ENCODE data around the gene NHLH1. TPM values are rescaled to one million over a fixed set of nuclear protein-coding genes. Genes with fewer than 3 reads are reported as not detected.

Gene NHLH1
- total RNA-seq (under 1 TPM in 3 of 5 donors, not detected in 2; 0.16 to 0.38 (median 0.38) TPM), total RNA-seq (0 to 0.35 (median 0.06) reads per million in 29 experiments)
- total RNA-seq (2013), result not detected

GRCh38 chr1:160366731-160367515 is at the start of gene NHLH1:
TSS of gene NHLH1 (plus strand) at chr1:160367071. CDS start at chr1:160370732, 3,661 bp downstream.
- ChIA-PET POLR2A (no interaction called here), CTCF (interaction anchor here in 1 of 2 donors (0.7 kb wide), 2 partner anchors 90 to 266 kb away, joined by 3 to 7 read pairs; no protein-coding TSS in a partner anchor)
- Mint-ChIP-seq H3K27ac (no peak within 1 kb of the TSS), H3K9me3 (no peaks in the 10 kb centered on the region), H3K4me1 (peaks cover 0 to 6% (median 3%) of the 10 kb centered on the region in 3 donors), H3K4me3 (no peak within 1 kb of the TSS), H3K27me3 (no peaks in the 10 kb centered on the region), H3K36me3 (no peaks in the 10 kb centered on the region)
- Histone ChIP-seq H3K9me3 (no peaks in the 10 kb centered on the region), H3K4me3 (ENCODE audit: control insufficient read depth in 1 of 2, extremely low read depth in 1 of 2, low read length in 1 of 2) (no peak within 1 kb of the TSS), H3K4me1 (ENCODE audit: control insufficient read depth in 1 of 2, extremely low read depth in 1 of 2, insufficient read depth in 2 of 2, low read length in 2 of 2) (no peaks in the 10 kb centered on the region), H3K27ac (ENCODE audit: low read length) (no peak within 1 kb of the TSS), H3K27me3 (replicated peaks in 1 of 2; ENCODE audit: control insufficient read depth in 2 of 2, extremely low read depth in 1 of 2, insufficient read depth in 2 of 2, low read length in 1 of 2) (no peaks in the 10 kb centered on the region), H3K36me3 (ENCODE audit: control insufficient read depth in 2 of 2, extremely low read depth in 1 of 2, insufficient read depth in 1 of 2, low read length in 1 of 2) (no peaks in the 10 kb centered on the region)
- 89% methylated on average over 4 of the region's 15 CpGs for WGBS (ENCODE audit: insufficient coverage)
- ATAC-seq (replicated peaks in 1 of 4) (no peak), DNase-seq (no peak)

- peaks cover 0 to 1% (median under 1%) of the 10 kb centered on the region in 3 donors for H3K9me3 Mint-ChIP-seq
- Histone ChIP-seq H3K27me3 (replicated peaks in 1 of 2; ENCODE audit: control insufficient read depth in 2 of 2, extremely low read depth in 1 of 2, insufficient read depth in 2 of 2, low read length in 1 of 2) (no peaks in the 10 kb centered on the region), H3K36me3 (ENCODE audit: control insufficient read depth in 2 of 2, extremely low read depth in 1 of 2, insufficient read depth in 1 of 2, low read length in 1 of 2) (peaks cover 17 to 66% of the 10 kb centered on the region in 2 donors), H3K4me1 (ENCODE audit: control insufficient read depth in 1 of 2, extremely low read depth in 1 of 2, insufficient read depth in 2 of 2, low read length in 2 of 2) (no peaks in the 10 kb centered on the region), H3K4me3 (ENCODE audit: control insufficient read depth in 1 of 2, extremely low read depth in 1 of 2, low read length in 1 of 2) (no peak overlapping the region), H3K27ac (ENCODE audit: low read length) (no peak overlapping the region), H3K9me3 (no peaks in the 10 kb centered on the region)
- no peak for ATAC-seq (replicated peaks in 1 of 4)
- CTCF ChIA-PET, result no interaction called here
- no peaks in the 10 kb centered on the region for H3K27me3 Mint-ChIP-seq
- peaks cover 23 to 29% (median 28%) of the 10 kb centered on the region in 3 donors for H3K4me1 Mint-ChIP-seq
- no peak overlapping the region for H3K4me3 Mint-ChIP-seq
- POLR2A ChIA-PET, result no interaction called here
- DNase-seq, result no peak
- peaks cover 70% of the 10 kb centered on the region for H3K36me3 Mint-ChIP-seq
- H3K27ac Mint-ChIP-seq, result no peak overlapping the region
- no CpG with 5 or more reads among the region's 6 CpGs for WGBS (ENCODE audit: insufficient coverage)
Observed at GRCh38 chr1:160322831-160323230, 44.0 kb upstream of the NHLH1 start.

GRCh38 chr1:160325252-160325651 is 41.6 kb upstream of the NHLH1 start:
- ATAC-seq (replicated peaks in 1 of 4) (no peak), DNase-seq (no peak)
- H3K27me3 Mint-ChIP-seq, result no peaks in the 10 kb centered on the region
- H3K4me3 ChIP-seq (ENCODE audit: control insufficient read depth in 1 of 2, extremely low read depth in 1 of 2, low read length in 1 of 2), result no peak overlapping the region
- no peak overlapping the region for H3K27ac Mint-ChIP-seq
- H3K27ac ChIP-seq (ENCODE audit: low read length), result no peak overlapping the region
- no peaks in the 10 kb centered on the region for H3K27me3 ChIP-seq (replicated peaks in 1 of 2; ENCODE audit: control insufficient read depth in 2 of 2, extremely low read depth in 1 of 2, insufficient read depth in 2 of 2, low read length in 1 of 2)
- H3K4me1 ChIP-seq (ENCODE audit: control insufficient read depth in 1 of 2, extremely low read depth in 1 of 2, insufficient read depth in 2 of 2, low read length in 2 of 2), result no peaks in the 10 kb centered on the region
- WGBS (ENCODE audit: insufficient coverage), result no CpG with 5 or more reads among the region's 4 CpGs
- ChIA-PET CTCF (interaction anchor here in 1 of 2 donors (0.6 kb wide), 1 partner anchor 218 kb away, joined by 5 read pairs; no protein-coding TSS in a partner anchor), POLR2A (interaction anchor here in 1 of 2 donors (0.5 kb wide), 1 partner anchor 10 kb away, joined by 11 read pairs; no protein-coding TSS in a partner anchor)
- H3K4me3 Mint-ChIP-seq, result no peak overlapping the region
- H3K4me1 Mint-ChIP-seq, result peaks cover 17 to 22% (median 17%) of the 10 kb centered on the region in 3 donors
- no peaks in the 10 kb centered on the region for H3K9me3 Mint-ChIP-seq
- H3K9me3 ChIP-seq, result no peaks in the 10 kb centered on the region
- H3K36me3 ChIP-seq (ENCODE audit: control insufficient read depth in 2 of 2, extremely low read depth in 1 of 2, insufficient read depth in 1 of 2, low read length in 1 of 2), result peaks cover 27 to 77% of the 10 kb centered on the region in 2 donors
- H3K36me3 Mint-ChIP-seq, result peaks cover 65% of the 10 kb centered on the region

- Mint-ChIP-seq H3K27me3 (no peaks in the 10 kb centered on the region), H3K27ac (no peak overlapping the region), H3K4me3 (no peak overlapping the region), H3K4me1 (peaks cover 8 to 14% (median 12%) of the 10 kb centered on the region in 3 donors), H3K36me3 (peaks cover 60% of the 10 kb centered on the region), H3K9me3 (no peaks in the 10 kb centered on the region)
- H3K4me3 ChIP-seq (ENCODE audit: control insufficient read depth in 1 of 2, extremely low read depth in 1 of 2, low read length in 1 of 2), result no peak overlapping the region
- no peak for DNase-seq
- POLR2A ChIA-PET, result no interaction called here
- peaks cover 27 to 88% of the 10 kb centered on the region in 2 donors for H3K36me3 ChIP-seq (ENCODE audit: control insufficient read depth in 2 of 2, extremely low read depth in 1 of 2, insufficient read depth in 1 of 2, low read length in 1 of 2)
- H3K9me3 ChIP-seq, result no peaks in the 10 kb centered on the region
- H3K27ac ChIP-seq (ENCODE audit: low read length), result no peak overlapping the region
- H3K27me3 ChIP-seq (replicated peaks in 1 of 2; ENCODE audit: control insufficient read depth in 2 of 2, extremely low read depth in 1 of 2, insufficient read depth in 2 of 2, low read length in 1 of 2), result no peaks in the 10 kb centered on the region
- 100% methylated on average over 2 of the region's 5 CpGs for WGBS (ENCODE audit: insufficient coverage)
- no peak for ATAC-seq (replicated peaks in 1 of 4)
- H3K4me1 ChIP-seq (ENCODE audit: control insufficient read depth in 1 of 2, extremely low read depth in 1 of 2, insufficient read depth in 2 of 2, low read length in 2 of 2), result no peaks in the 10 kb centered on the region
- CTCF ChIA-PET, result no interaction called here
Observed at GRCh38 chr1:160326418-160326817, 40.5 kb upstream of the NHLH1 start.

GRCh38 chr1:160328184-160328583 is 38.7 kb upstream of the NHLH1 start:
- Mint-ChIP-seq H3K9me3 (no peaks in the 10 kb centered on the region), H3K4me1 (peaks cover 2 to 14% (median 6%) of the 10 kb centered on the region in 3 donors), H3K4me3 (no peak overlapping the region), H3K36me3 (peaks cover 56% of the 10 kb centered on the region), H3K27ac (no peak overlapping the region), H3K27me3 (no peaks in the 10 kb centered on the region)
- Histone ChIP-seq H3K36me3 (ENCODE audit: control insufficient read depth in 2 of 2, extremely low read depth in 1 of 2, insufficient read depth in 1 of 2, low read length in 1 of 2) (peaks cover 32 to 92% of the 10 kb centered on the region in 2 donors), H3K9me3 (no peaks in the 10 kb centered on the region), H3K4me3 (ENCODE audit: control insufficient read depth in 1 of 2, extremely low read depth in 1 of 2, low read length in 1 of 2) (no peak overlapping the region), H3K27me3 (replicated peaks in 1 of 2; ENCODE audit: control insufficient read depth in 2 of 2, extremely low read depth in 1 of 2, insufficient read depth in 2 of 2, low read length in 1 of 2) (no peaks in the 10 kb centered on the region), H3K4me1 (ENCODE audit: control insufficient read depth in 1 of 2, extremely low read depth in 1 of 2, insufficient read depth in 2 of 2, low read length in 2 of 2) (no peaks in the 10 kb centered on the region), H3K27ac (ENCODE audit: low read length) (no peak overlapping the region)
- POLR2A ChIA-PET, result no interaction called here
- ATAC-seq (replicated peaks in 1 of 4) (no peak), DNase-seq (no peak)
- CTCF ChIA-PET, result interaction anchor here (0.6 kb wide), 2 partner anchors 10 to 662 kb away, joined by 4 to 7 read pairs; no protein-coding TSS in a partner anchor
- 97% methylated on average over 6 of the region's 8 CpGs for WGBS (ENCODE audit: insufficient coverage)

- CTCF ChIA-PET, result no interaction called here
- no peak for ATAC-seq (replicated peaks in 1 of 4)
- Mint-ChIP-seq H3K27me3 (no peaks in the 10 kb centered on the region), H3K4me3 (no peak overlapping the region), H3K36me3 (peaks cover 51% of the 10 kb centered on the region), H3K9me3 (no peaks in the 10 kb centered on the region), H3K27ac (no peak overlapping the region), H3K4me1 (peaks cover 2 to 14% (median 5%) of the 10 kb centered on the region in 3 donors)
- Histone ChIP-seq H3K27ac (ENCODE audit: low read length) (no peak overlapping the region), H3K4me3 (ENCODE audit: control insufficient read depth in 1 of 2, extremely low read depth in 1 of 2, low read length in 1 of 2) (no peak overlapping the region), H3K4me1 (ENCODE audit: control insufficient read depth in 1 of 2, extremely low read depth in 1 of 2, insufficient read depth in 2 of 2, low read length in 2 of 2) (no peaks in the 10 kb centered on the region), H3K36me3 (ENCODE audit: control insufficient read depth in 2 of 2, extremely low read depth in 1 of 2, insufficient read depth in 1 of 2, low read length in 1 of 2) (peaks cover 28 to 94% of the 10 kb centered on the region in 2 donors), H3K9me3 (no peaks in the 10 kb centered on the region), H3K27me3 (replicated peaks in 1 of 2; ENCODE audit: control insufficient read depth in 2 of 2, extremely low read depth in 1 of 2, insufficient read depth in 2 of 2, low read length in 1 of 2) (no peaks in the 10 kb centered on the region)
- POLR2A ChIA-PET, result interaction anchor here in 1 of 2 donors (0.7 to 0.9 kb wide), 2 partner anchors 14 to 486 kb away, joined by 3 to 5 read pairs; no protein-coding TSS in a partner anchor
- no peak for DNase-seq
Observed at GRCh38 chr1:160330119-160330518, 36.8 kb upstream of the NHLH1 start.
